Testis (tissue), 2 donors: ENCODE data around the gene GSDME.

Experiments used
- POLR2A ChIP-seq: fragments of 450-650 bp; IDR thresholded peaks from one replicate; pipeline ENCODE4 v1.6.1; 2017; ENCODE audit warnings: antibody characterized with exemption, mild to moderate bottlenecking, moderate library complexity
- TF ChIP-seq, protein P1 (sequence below), 3 experiments: fragments of 450-650 bp in 2 of 3; fragments of 200-600 bp in 1 of 3; sonication (generic) in 1 of 3; IDR thresholded peaks; one replicate each; pipeline ENCODE4 v1.5.1; 2016 to 2019; ENCODE audit warnings: antibody characterized with exemption in 3 of 3, mild to moderate bottlenecking in 2 of 3, moderate library complexity in 1 of 3

GRCh38 chr7:24668927-24669635 is 88.2 kb downstream of the GSDME start:
- no peak for TF ChIP-seq POLR2A
- TF ChIP-seq, protein P1, sequence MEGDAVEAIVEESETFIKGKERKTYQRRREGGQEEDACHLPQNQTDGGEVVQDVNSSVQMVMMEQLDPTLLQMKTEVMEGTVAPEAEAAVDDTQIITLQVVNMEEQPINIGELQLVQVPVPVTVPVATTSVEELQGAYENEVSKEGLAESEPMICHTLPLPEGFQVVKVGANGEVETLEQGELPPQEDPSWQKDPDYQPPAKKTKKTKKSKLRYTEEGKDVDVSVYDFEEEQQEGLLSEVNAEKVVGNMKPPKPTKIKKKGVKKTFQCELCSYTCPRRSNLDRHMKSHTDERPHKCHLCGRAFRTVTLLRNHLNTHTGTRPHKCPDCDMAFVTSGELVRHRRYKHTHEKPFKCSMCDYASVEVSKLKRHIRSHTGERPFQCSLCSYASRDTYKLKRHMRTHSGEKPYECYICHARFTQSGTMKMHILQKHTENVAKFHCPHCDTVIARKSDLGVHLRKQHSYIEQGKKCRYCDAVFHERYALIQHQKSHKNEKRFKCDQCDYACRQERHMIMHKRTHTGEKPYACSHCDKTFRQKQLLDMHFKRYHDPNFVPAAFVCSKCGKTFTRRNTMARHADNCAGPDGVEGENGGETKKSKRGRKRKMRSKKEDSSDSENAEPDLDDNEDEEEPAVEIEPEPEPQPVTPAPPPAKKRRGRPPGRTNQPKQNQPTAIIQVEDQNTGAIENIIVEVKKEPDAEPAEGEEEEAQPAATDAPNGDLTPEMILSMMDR (IDR thresholded peaks at IDR 0.05), result no peak
